Neural cell (in vitro differentiated cells): ENCODE results near the gene REEP1. TPM values are rescaled to one million over a fixed set of nuclear protein-coding genes. Genes with fewer than 3 reads are reported as not detected.

Experiments used
- H2AFZ ChIP-seq: fragments of 200-600, 300-800 bp; sonication (generic), shearing (Covaris generic); 2 replicates; pipeline ENCODE4 v1.6.0; 2014; ENCODE audit warnings: low read depth, mild to moderate bottlenecking, antibody characterized with exemption, low read length, moderate library complexity
- H3F3A ChIP-seq: fragments of 200-600 bp; shearing (Covaris generic); 2 replicates; pipeline ENCODE4 v1.6.1; 2016; ENCODE audit warnings: mild to moderate bottlenecking, moderate library complexity, mixed read lengths, antibody characterized with exemption, low read length; ENCODE audit not compliant: insufficient read depth, poor library complexity, severe bottlenecking
- H3K27ac ChIP-seq: fragments of 200-600, 300-800 bp; sonication (generic), shearing (Covaris generic); 2 replicates; pipeline ENCODE4 v1.5.1; 2014; ENCODE audit warnings: mild to moderate bottlenecking, low read length, moderate library complexity
- H3K27me3 ChIP-seq: fragments of 300-800, 200-600 bp; sonication (generic), shearing (Covaris generic); 2 replicates; pipeline ENCODE4 v1.6.0; 2014; ENCODE audit warnings: mild to moderate bottlenecking, low read depth, low read length, moderate library complexity; ENCODE audit not compliant: insufficient read depth
- H3K36me3 ChIP-seq: fragments of 300-800, 200-600 bp; sonication (generic), shearing (Covaris generic); 2 replicates; pipeline ENCODE4 v1.5.1; 2014; ENCODE audit warnings: mild to moderate bottlenecking, antibody characterized with exemption, low read length, moderate library complexity; ENCODE audit not compliant: insufficient read depth
- H3K4me2 ChIP-seq: fragments of 300-800, 200-600 bp; sonication (generic), shearing (Covaris generic); 2 replicates; pipeline ENCODE4 v1.6.0; 2014; ENCODE audit warnings: mild to moderate bottlenecking, low read length
- H3K4me3 ChIP-seq: fragments of 300-800, 200-600 bp; sonication (generic), shearing (Covaris generic); 2 replicates; pipeline ENCODE4 v1.5.1; 2014; ENCODE audit warnings: mild to moderate bottlenecking, low read length, moderate library complexity
- H3K79me2 ChIP-seq: fragments of 200-600 bp; shearing (Covaris generic); replicated peaks from 2 replicates; pipeline ENCODE4 v1.6.0; 2014; ENCODE audit warnings: mild to moderate bottlenecking, low read length, moderate library complexity; ENCODE audit not compliant: insufficient read depth
- H3K9ac ChIP-seq: fragments of 300-800, 200-600 bp; sonication (generic), shearing (Covaris generic); 2 replicates; pipeline ENCODE4 v1.6.1; 2016; ENCODE audit warnings: mild to moderate bottlenecking, low read length, mixed read lengths
- H3K9me2 ChIP-seq: fragments of 200-600 bp; shearing (Covaris generic); 2 replicates; pipeline ENCODE4 v1.6.1; 2016; ENCODE audit warnings: mild to moderate bottlenecking, low read length, mixed read lengths; ENCODE audit not compliant: insufficient read depth
- H3K9me3 ChIP-seq: fragments of 200-600, 300-800 bp; sonication (generic), shearing (Covaris generic); 2 replicates; pipeline ENCODE4 v1.6.1; 2016; ENCODE audit warnings: mild to moderate bottlenecking, mixed run types, low read length, moderate library complexity, mixed read lengths
- H4K20me1 ChIP-seq: fragments of 200-600 bp; shearing (Covaris generic); 2 replicates; pipeline ENCODE4 v1.6.1; 2016; ENCODE audit warnings: mild to moderate bottlenecking, mixed run types; ENCODE audit not compliant: insufficient read depth
- CTCF ChIP-seq: fragments of 450-650 bp; IDR thresholded peaks from 2 replicates; pipeline ENCODE4 v1.5.1; 2014; ENCODE audit warnings: antibody characterized with exemption, mild to moderate bottlenecking, moderate library complexity; ENCODE audit not compliant: poor library complexity, severe bottlenecking
- EP300 ChIP-seq: fragments of 450-650 bp; conservative IDR thresholded peaks from 2 replicates; pipeline ENCODE4 v1.6.1; 2014; ENCODE audit warnings: antibody characterized with exemption, mild to moderate bottlenecking, moderate library complexity; ENCODE audit not compliant: poor library complexity, severe bottlenecking
- EZH2 ChIP-seq: fragments of 200-600, 300-800 bp; shearing (Covaris generic), sonication (generic); IDR thresholded peaks from 2 replicates; pipeline ENCODE4 v1.6.1; 2014; ENCODE audit warnings: antibody characterized with exemption, low read length, borderline replicate concordance, mild to moderate bottlenecking; ENCODE audit not compliant: insufficient read depth, poor library complexity, severe bottlenecking
- MXI1 ChIP-seq: fragments of 450-650 bp; conservative IDR thresholded peaks from 2 replicates; pipeline ENCODE4 v1.6.1; 2014; ENCODE audit warnings: antibody characterized with exemption, mild to moderate bottlenecking; ENCODE audit not compliant: poor library complexity, severe bottlenecking
- POLR2AphosphoS5 ChIP-seq: IDR thresholded peaks from 2 replicates; pipeline ENCODE4 v1.6.1; 2012
- RAD21 ChIP-seq: fragments of 450-650 bp; conservative IDR thresholded peaks from 2 replicates; pipeline ENCODE4 v1.6.1; 2014; ENCODE audit warnings: antibody characterized with exemption, mild to moderate bottlenecking, moderate library complexity
- REST ChIP-seq: IDR thresholded peaks from 2 replicates; pipeline ENCODE4 v1.6.1; 2012; ENCODE audit warnings: borderline replicate concordance
- SMC3 ChIP-seq: fragments of 450-650 bp; conservative IDR thresholded peaks from 2 replicates; pipeline ENCODE4 v1.6.1; 2014; ENCODE audit warnings: antibody characterized with exemption, mild to moderate bottlenecking, moderate library complexity; ENCODE audit not compliant: poor library complexity
- TAF1 ChIP-seq: IDR thresholded peaks from 2 replicates; pipeline ENCODE4 v1.6.1; 2012; ENCODE audit warnings: low read depth
- polyA plus RNA-seq: library from polyadenylated mRNA; depleted of rRNA; stranded (reverse); fragments of >200 nt; gene quantifications from 2 replicates; pipeline ENCODE4 v1.2.3, GENCODE V29; 2014

The REEP1 gene
- polyA plus RNA-seq, 1 donor from 2014 or later = 121 TPM

GRCh38 chr2:86284987-86285386 is 52.4 kb downstream of the REEP1 start:
- Histone ChIP-seq H3F3A (no peaks in the 10 kb centered on the region), H3K27me3 (no peaks in the 10 kb centered on the region), H3K4me3 (no peak overlapping the region), H2AFZ (no peak overlapping the region), H4K20me1 (no peaks in the 10 kb centered on the region), H3K9me2 (no peaks in the 10 kb centered on the region), H3K36me3 (no peaks in the 10 kb centered on the region), H3K79me2 (no peaks in the 10 kb centered on the region), H3K27ac (no peak overlapping the region), H3K9ac (no peak overlapping the region), H3K4me2 (no peak overlapping the region), H3K9me3 (no peaks in the 10 kb centered on the region)
- TF ChIP-seq CTCF = no peak
- TF ChIP-seq SMC3 = no peak
- no peak for TF ChIP-seq TAF1
- no peak for TF ChIP-seq EP300
- TF ChIP-seq REST = no peak
- no peak for TF ChIP-seq RAD21
- TF ChIP-seq POLR2AphosphoS5 = no peak
- no peak for TF ChIP-seq MXI1
- no peak for TF ChIP-seq EZH2

GRCh38 chr2:86284401-86284841 is 53.0 kb downstream of the REEP1 start:
- Histone ChIP-seq H3K4me2 (no peak overlapping the region), H3K9me3 (no peaks in the 10 kb centered on the region), H3K27me3 (no peaks in the 10 kb centered on the region), H2AFZ (no peak overlapping the region), H3K27ac (no peak overlapping the region), H3K79me2 (no peaks in the 10 kb centered on the region), H3K9me2 (no peaks in the 10 kb centered on the region), H4K20me1 (no peaks in the 10 kb centered on the region), H3K9ac (no peak overlapping the region), H3K36me3 (no peaks in the 10 kb centered on the region), H3F3A (no peaks in the 10 kb centered on the region), H3K4me3 (no peak overlapping the region)
- no peak for TF ChIP-seq EZH2
- TF ChIP-seq TAF1 = no peak
- no peak for TF ChIP-seq EP300
- no peak for TF ChIP-seq SMC3
- TF ChIP-seq REST = no peak
- TF ChIP-seq POLR2AphosphoS5 = no peak
- TF ChIP-seq RAD21 = no peak
- TF ChIP-seq MXI1 = no peak
- TF ChIP-seq CTCF = no peak
